B cell (primary cell): ENCODE measurements around the gene DIRAS1. TPM values are rescaled to one million over a fixed set of nuclear protein-coding genes. Genes with fewer than 3 reads are reported as not detected.

Experiments used
- ATAC-seq: fragments of 200-7000 bp; cut with Tn5 transposase; one replicate; pipeline ENCODE4 v1.10.0; 2021; ENCODE audit warnings: low read depth, mild to moderate bottlenecking, moderate number of reproducible peaks, moderate library complexity
- CTCF ChIA-PET: fragments of 350-600 bp; sonication (Branson Sonifier 250); formaldehyde crosslinking; loops from one replicate; lab custom pipeline; 2021; ENCODE audit warnings: antibody characterized with exemption, inconsistent platforms; lab: Charles Lee
- POLR2A ChIA-PET: fragments of 350-600 bp; sonication (Branson Sonifier 250); formaldehyde crosslinking; loops from one replicate; lab custom pipeline; 2021; ENCODE audit warnings: antibody characterized with exemption; lab: Charles Lee
- DNase-seq: peaks from one replicate; pipeline ENCODE4 v3.0.0; 2013
- H2AFZ ChIP-seq: 2 replicates; pipeline ENCODE4 v1.6.1; 2012; ENCODE audit warnings: mild to moderate bottlenecking, low read depth, low read length; ENCODE audit not compliant: insufficient read depth, poor library complexity, severe bottlenecking
- H3K27ac ChIP-seq, 2 donors: 1 replicate in 1 of 2; 2 replicates in 1 of 2; pipeline ENCODE4 v1.5.1; 2012 to 2013; ENCODE audit warnings: low read length in 2 of 2, mild to moderate bottlenecking in 2 of 2, moderate library complexity in 1 of 2
- H3K27me3 ChIP-seq, 4 experiments: fragments of 200-600 bp in 1 of 4; sonication (generic) in 1 of 4; replicated peaks in 1 of 4; 1 replicate in 2 of 4; 2 replicates in 2 of 4; pipeline versions ENCODE4 v1.6.1 to v1.7.0; 2013 to 2016; ENCODE audit warnings: low read length in 3 of 4, mild to moderate bottlenecking in 2 of 4, mixed read lengths in 1 of 4, moderate library complexity in 1 of 4; ENCODE audit not compliant: insufficient read depth in 4 of 4, control insufficient read depth in 3 of 4; ENCODE audit errors: control extremely low read depth in 1 of 4
- H3K36me3 ChIP-seq, 2 experiments: replicated peaks in 1 of 2; 1 replicate in 1 of 2; 2 replicates in 1 of 2; pipeline versions ENCODE4 v1.6.1 to v1.7.1; 2013; ENCODE audit warnings: low read length in 1 of 2; ENCODE audit not compliant: insufficient read depth in 2 of 2, control insufficient read depth in 1 of 2; ENCODE audit errors: control extremely low read depth in 1 of 2, extremely low read depth in 1 of 2
- H3K4me1 ChIP-seq, 2 donors: fragments of 200-600 bp in 1 of 2; sonication (generic) in 1 of 2; 1 replicate in 1 of 2; 2 replicates in 1 of 2; pipeline versions ENCODE4 v1.5.1 to v1.6.1; 2013 to 2017; ENCODE audit warnings: low read length in 2 of 2; ENCODE audit not compliant: control insufficient read depth in 2 of 2, insufficient read depth in 2 of 2
- H3K4me2 ChIP-seq: replicated peaks from 2 replicates; pipeline ENCODE3; 2012; ENCODE audit warnings: mild to moderate bottlenecking, low read depth, low read length; ENCODE audit not compliant: poor library complexity, severe bottlenecking
- H3K4me3 ChIP-seq, 5 experiments: fragments of 200-600 bp in 1 of 5; sonication (generic) in 1 of 5; 1 replicate in 3 of 5; 2 replicates in 2 of 5; pipeline versions ENCODE4 v1.5.1 to v1.7.0; 2011 to 2016; ENCODE audit warnings: low read length in 4 of 5, mild to moderate bottlenecking in 4 of 5, low read depth in 2 of 5, control low read depth in 1 of 5, moderate library complexity in 1 of 5; ENCODE audit not compliant: insufficient read depth in 1 of 5; ENCODE audit errors: control extremely low read depth in 1 of 5, extremely low read depth in 1 of 5
- H3K79me2 ChIP-seq: fragments of 200-600 bp; sonication (generic); one replicate; pipeline ENCODE4 v1.6.0; 2016; ENCODE audit warnings: low read length; ENCODE audit not compliant: control insufficient read depth, insufficient read depth
- H3K9ac ChIP-seq: fragments of 200-600 bp; sonication (generic); 2 replicates; pipeline ENCODE4 v1.6.1; 2017; ENCODE audit warnings: mild to moderate bottlenecking, low read length, moderate library complexity
- H3K9me3 ChIP-seq, 3 donors: one replicate each; pipeline versions ENCODE4 v1.6.1 to v1.7.1; 2013; ENCODE audit warnings: low read length in 2 of 3; ENCODE audit not compliant: control insufficient read depth in 2 of 3, insufficient read depth in 1 of 3; ENCODE audit errors: control extremely low read depth in 1 of 3
- H4K20me1 ChIP-seq: 2 replicates; pipeline ENCODE4 v1.6.0; 2012; ENCODE audit warnings: mild to moderate bottlenecking, low read length; ENCODE audit not compliant: insufficient read depth, control insufficient read depth, poor library complexity, severe bottlenecking
- H3K27ac Mint-ChIP-seq: one replicate; pipeline ENCODE4 v1.8.0; 2021; ENCODE audit warnings: mixed read lengths
- H3K27me3 Mint-ChIP-seq: one replicate; pipeline ENCODE4 v1.8.0; 2021; ENCODE audit warnings: mixed read lengths
- H3K4me1 Mint-ChIP-seq: one replicate; pipeline ENCODE4 v1.8.0; 2021; ENCODE audit warnings: mixed read lengths
- H3K4me3 Mint-ChIP-seq: one replicate; pipeline ENCODE4 v1.8.0; 2021; ENCODE audit warnings: mixed read lengths
- H3K9me3 Mint-ChIP-seq: one replicate; pipeline ENCODE4 v1.8.0; 2022; ENCODE audit warnings: mixed read lengths; ENCODE audit not compliant: insufficient read depth
- CTCF ChIP-seq: fragments of 200-600 bp; IDR thresholded peaks from one replicate; pipeline ENCODE4 v1.8.0; 2022; ENCODE audit warnings: antibody characterized with exemption, mild to moderate bottlenecking
- EZH2 ChIP-seq: IDR thresholded peaks from 2 replicates; pipeline ENCODE4 v1.6.1; 2012; ENCODE audit warnings: borderline replicate concordance, low read depth, mild to moderate bottlenecking, moderate library complexity, low read length; ENCODE audit not compliant: insufficient read depth, poor library complexity, severe bottlenecking
- WGBS: methylation state at CpG from one replicate; pipeline ENCODE4 v1.1.5; 2013; ENCODE audit warnings: missing lambda C conversion rate; ENCODE audit not compliant: insufficient coverage; 5-methylcytosine and 5-hydroxymethylcytosine counted together
- intact Hi-C: fragments of 100-400 bp; cut with micrococcal nuclease; formaldehyde crosslinking; loops from one replicate; pipeline ENCODE4 v1.10.0; 2022
- polyA plus RNA-seq: library from polyadenylated mRNA; depleted of rRNA; stranded (reverse); fragments of >200 nt; gene quantifications from 2 replicates; pipeline ENCODE4 v1.2.3, GENCODE V29; 2012
- total RNA-seq, 2 donors: library from RNA; stranded (reverse); fragments of 120-200 nt in 1 of 2; gene quantifications; 1 replicate in 1 of 2; 2 replicates in 1 of 2; pipeline versions ENCODE4 v1.2.3 to v1.2.4, GENCODE V29; 2013 to 2022

The DIRAS1 gene
- total and polyA plus RNA-seq, 2 donors (not counting 1 experiment from before 2014, with no cell fraction given) = 5.2 to 23.7 TPM

DNA sequence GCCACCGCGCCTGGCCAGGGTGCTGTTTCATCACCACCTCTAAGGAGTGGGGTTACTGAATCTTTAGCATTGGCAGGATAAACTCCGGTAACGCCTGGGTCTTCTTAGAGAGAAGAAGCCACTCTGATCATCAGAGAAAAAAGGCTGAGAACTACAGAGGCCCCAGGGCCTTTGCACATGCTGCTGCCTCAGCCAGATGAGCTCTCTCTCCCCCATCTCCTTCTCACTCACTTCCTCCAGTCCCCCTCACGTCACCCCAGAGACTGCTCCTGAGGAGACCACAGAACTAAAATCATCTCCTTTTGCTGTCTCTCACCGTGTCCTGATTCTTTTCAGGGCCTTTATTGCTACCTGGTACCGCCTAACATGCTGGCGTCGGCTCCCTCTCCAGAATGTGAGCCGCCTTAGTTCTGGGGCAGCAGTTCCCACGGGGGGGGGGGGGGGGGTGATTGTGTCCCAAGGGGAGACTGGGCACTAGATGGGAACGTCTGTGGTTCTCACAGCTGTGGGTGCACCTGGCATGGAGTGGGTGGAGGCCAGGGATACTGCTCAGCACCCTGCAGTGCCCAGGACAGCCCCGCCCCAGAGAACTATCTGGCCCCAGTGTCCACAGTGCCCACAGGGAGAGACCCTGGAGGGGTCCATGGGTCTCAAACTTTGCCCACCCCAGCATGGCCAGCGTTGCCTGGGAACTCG is 5.1 kb upstream of the DIRAS1 start:
- 49% methylated on average over 13 of the region's 15 CpGs for WGBS
- Histone ChIP-seq H3K9ac (peak overlapping the region; percentile 10), H3K27ac (no peak overlapping the region), H4K20me1 (no peaks in the 10 kb centered on the region), H3K27me3 (peaks cover 0 to 13% (median 5%) of the 10 kb centered on the region in 4 experiments), H3K9me3 (peaks cover 0 to 5% (median 0%) of the 10 kb centered on the region in 3 donors), H3K79me2 (peaks cover 10% of the 10 kb centered on the region), H3K4me2 (peak overlapping the region; percentile 62), H3K4me1 (peaks cover 27 to 34% of the 10 kb centered on the region in 2 donors), H3K36me3 (no peaks in the 10 kb centered on the region), H2AFZ (peak overlapping the region; percentile 65), H3K4me3 (peak overlapping the region in 2 of 5 experiments; percentile 6 to 9)
- no peaks in the 10 kb centered on the region for H3K9me3 Mint-ChIP-seq
- peak overlapping the region; percentile 70 for H3K4me3 Mint-ChIP-seq
- peaks cover 4% of the 10 kb centered on the region for H3K27me3 Mint-ChIP-seq
- ChIA-PET CTCF (interaction anchor here (0.7 to 4.2 kb wide), 4 partner anchors 16 to 77 kb away, joined by 3 to 14 read pairs (median 12); no protein-coding TSS in a partner anchor), POLR2A (interaction anchor here (0.6 to 0.7 kb wide), 2 partner anchors 412 to 455 kb away, joined by 3 to 4 read pairs; no protein-coding TSS in a partner anchor)
- no peak for TF ChIP-seq EZH2
- no peak overlapping the region for H3K27ac Mint-ChIP-seq
- ATAC-seq = no peak
- intact Hi-C loops = no loop called here
- DNase-seq = peak; percentile 20
- H3K4me1 Mint-ChIP-seq = peaks cover 27% of the 10 kb centered on the region

- Histone ChIP-seq H3K4me2 (no peak overlapping the region), H4K20me1 (peaks cover 8% of the 10 kb centered on the region), H3K9me3 (peaks cover 0 to 5% (median 0%) of the 10 kb centered on the region in 3 donors), H3K4me1 (peaks cover 42 to 50% of the 10 kb centered on the region in 2 donors), H3K4me3 (no peak overlapping the region), H3K36me3 (no peaks in the 10 kb centered on the region), H3K79me2 (peaks cover 6% of the 10 kb centered on the region), H2AFZ (no peak overlapping the region), H3K9ac (no peak overlapping the region), H3K27ac (no peak overlapping the region), H3K27me3 (peaks cover 0 to 17% (median 8%) of the 10 kb centered on the region in 4 experiments)
- ATAC-seq = no peak
- DNase-seq = peak; percentile 6
- WGBS = 83% methylated on average over 7 of the region's 7 CpGs
- no peak overlapping the region for H3K4me3 Mint-ChIP-seq
- no peaks in the 10 kb centered on the region for H3K9me3 Mint-ChIP-seq
- H3K4me1 Mint-ChIP-seq = peaks cover 36% of the 10 kb centered on the region
- POLR2A ChIA-PET = no interaction called here
- H3K27me3 Mint-ChIP-seq = peaks cover 4% of the 10 kb centered on the region
- intact Hi-C loops = no loop called here
- TF ChIP-seq CTCF (no peak), EZH2 (no peak)
- H3K27ac Mint-ChIP-seq = no peak overlapping the region
- CTCF ChIA-PET = interaction anchor here (1.1 to 3.8 kb wide), 2 partner anchors 25 to 75 kb away, joined by 3 to 14 read pairs; no protein-coding TSS in a partner anchor
These were observed 3.0 kb upstream of the DIRAS1 start for GRCh38 chr19:2724148-2724557.
